Effector CD4-positive, alpha-beta T cell (primary cell): Measurements from ENCODE around the gene PTER.

ENCODE experiments used
- DNase-seq: peaks from one replicate; pipeline ENCODE4 v3.0.0-alpha.2; 2020

The PTER gene

DNA sequence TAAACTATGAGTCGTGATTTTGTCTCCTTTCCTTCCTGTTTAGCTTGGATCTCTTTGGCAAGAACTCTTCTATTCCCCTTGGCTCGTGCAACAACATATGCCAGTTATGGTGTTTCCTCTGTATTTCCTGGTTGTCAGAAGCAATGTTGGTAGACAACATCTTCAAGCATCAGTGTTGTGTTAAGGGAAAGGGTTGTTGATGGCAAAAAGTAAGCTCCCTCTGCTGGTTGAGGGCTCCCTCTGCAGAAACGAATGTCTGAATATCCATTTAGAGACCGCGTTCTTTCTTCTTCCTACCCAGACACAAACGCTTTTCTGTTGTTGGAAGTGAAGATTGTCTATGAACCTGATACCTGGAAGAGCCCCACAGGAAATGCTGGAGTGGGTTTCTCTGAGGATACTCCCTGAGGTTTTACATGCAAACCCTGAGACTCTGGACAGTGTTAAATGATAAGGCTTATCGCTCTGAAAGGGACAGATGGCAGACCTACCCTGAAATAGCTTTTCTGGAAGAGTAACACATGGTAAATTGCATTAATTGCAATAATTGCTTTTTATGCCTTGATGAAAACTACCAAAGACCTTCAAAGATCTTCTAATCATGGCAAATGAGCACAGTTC lies 108.4 kb downstream of the PTER start:
- DNase-seq: no peak

DNA sequence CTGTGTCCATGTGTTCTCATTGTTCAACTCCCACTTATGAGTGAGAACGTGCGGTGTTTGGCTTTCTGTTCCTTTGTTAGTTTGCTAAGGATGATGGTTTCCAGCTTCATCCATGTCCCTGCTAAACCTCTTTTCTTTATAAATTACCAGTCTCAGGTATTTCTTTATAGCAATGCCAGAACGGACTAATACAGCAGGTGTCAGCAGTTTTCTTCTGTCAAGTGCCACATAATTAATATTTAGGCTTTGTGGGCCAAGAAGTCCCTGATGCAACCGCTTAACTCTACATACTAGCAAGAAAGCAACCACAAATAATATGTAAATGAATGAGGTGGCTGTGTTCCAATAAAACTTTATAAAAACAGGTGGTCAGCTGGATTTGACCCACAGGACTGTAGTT lies 111.2 kb downstream of the PTER start:
- no peak for DNase-seq

DNA sequence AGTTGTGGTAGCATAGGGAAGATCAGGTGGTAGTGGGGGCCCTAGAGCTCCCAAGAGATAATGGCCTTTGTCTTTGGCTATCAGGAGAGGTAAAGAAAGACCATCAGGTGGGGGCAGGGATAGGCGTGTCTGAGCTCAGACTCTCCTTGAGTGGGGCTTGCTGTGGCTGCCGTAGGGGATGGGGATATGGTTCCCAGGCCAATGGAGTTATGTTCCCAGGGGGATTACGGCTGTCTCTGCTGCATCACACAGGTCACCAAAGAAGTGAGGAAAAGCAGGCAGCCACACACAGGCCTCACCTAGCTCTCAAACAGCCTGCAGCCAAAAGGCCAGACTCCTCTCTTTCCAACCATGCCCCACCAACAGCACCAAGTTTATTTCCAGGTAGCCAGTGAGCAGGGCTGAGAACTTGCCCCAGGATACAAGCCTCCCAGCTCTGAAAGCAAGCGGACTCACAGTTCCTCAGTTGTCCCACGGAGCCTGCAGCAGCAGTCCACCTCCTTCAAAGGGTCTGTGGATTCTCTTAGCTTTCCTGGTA lies 122.5 kb downstream of the PTER start:
- DNase-seq: no peak

DNA sequence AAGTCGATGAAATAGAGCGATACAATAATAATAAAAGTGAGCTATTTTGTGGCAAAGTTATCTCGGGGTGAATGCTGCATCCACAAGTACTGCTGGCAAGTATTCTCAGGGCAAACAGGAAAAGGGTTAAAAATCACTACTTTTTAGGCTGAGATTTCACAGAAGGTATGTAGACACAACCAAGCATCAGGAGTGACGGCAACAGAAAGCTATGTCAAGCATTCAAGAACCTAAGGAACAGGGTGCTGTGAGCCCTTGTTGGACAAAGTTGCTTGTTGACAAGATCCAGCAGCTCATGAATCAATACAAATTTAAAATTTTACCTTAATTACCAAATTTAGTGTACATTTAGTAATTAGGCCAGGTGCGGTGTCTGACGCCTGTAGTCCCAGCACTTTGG lies 126.1 kb downstream of the PTER start:
- DNase-seq: no peak
